Measurements from ENCODE around the gene LIMK2.

The LIMK2 gene

DNA sequence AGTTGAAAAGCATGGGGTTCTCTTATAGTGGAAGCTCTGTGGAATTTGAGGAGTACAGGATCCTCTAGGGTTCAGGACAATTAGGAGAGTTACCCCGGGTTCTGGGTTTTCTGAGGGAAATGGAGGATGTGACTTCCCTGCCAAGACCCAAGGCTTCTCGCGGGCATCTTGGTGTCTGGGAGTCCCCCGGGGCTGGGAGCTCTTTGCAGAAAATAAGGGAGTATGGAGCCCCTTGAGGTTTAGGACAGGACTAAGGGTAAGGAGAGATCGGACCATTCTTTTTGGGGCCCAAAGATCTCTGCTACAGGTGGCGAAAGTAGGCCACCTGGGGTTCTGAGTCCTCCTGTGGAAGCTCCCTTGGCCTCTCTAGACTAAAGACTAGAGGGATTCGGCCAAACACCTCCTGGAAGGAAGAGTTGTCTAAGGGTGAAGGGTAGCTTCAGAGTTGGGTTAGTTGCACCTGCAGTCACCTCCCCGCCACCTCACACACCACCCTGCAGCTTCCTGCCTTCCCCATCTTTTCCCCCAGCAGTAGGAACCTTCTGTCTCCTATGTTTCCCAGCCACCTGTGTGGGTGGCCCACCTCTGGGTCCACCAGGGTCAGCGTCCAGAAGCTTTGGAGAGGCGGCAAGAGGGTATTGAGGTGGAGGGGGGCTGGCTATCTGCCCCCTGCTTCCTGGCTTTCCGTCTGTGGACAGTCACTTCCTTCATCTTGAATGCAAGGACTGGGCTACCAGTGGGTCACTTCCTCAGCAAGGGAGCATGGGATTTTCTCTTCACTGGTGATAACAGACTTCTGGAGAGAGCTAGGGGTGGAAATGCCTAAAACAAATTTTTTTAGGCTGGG is 908 bp downstream of the LIMK2 start:
- ChIA-PET CTCF (interaction anchor here (0.6 to 3.1 kb wide), 10 partner anchors 11 to 655 kb away, joined by 3 to 19 read pairs (median 6); partner anchors contain the start of genes PIK3IP1 and RNF185), POLR2A (interaction anchor here (1.2 to 1.8 kb wide), 5 partner anchors 12 to 78 kb away, joined by 3 to 7 read pairs (median 6); no protein-coding TSS in a partner anchor)
- TF ChIP-seq LEF1 (IDR thresholded peaks at IDR 0.05; ENCODE audit: borderline replicate concordance) (no peak), BHLHE40 (IDR thresholded peaks at IDR 0.05; ENCODE audit: borderline replicate concordance) (no peak), L3MBTL2 (conservative IDR thresholded peaks at IDR 0.05) (no peak), TARDBP (IDR thresholded peaks at IDR 0.05) (no peak), FOXA1 (IDR thresholded peaks at IDR 0.05) (no peak), SUZ12 (IDR thresholded peaks at IDR 0.05) (no peak), ELF4 (IDR thresholded peaks at IDR 0.05) (no peak), ZNF384 (IDR thresholded peaks at IDR 0.05) (no peak)
- TF ChIP-seq, protein P1, sequence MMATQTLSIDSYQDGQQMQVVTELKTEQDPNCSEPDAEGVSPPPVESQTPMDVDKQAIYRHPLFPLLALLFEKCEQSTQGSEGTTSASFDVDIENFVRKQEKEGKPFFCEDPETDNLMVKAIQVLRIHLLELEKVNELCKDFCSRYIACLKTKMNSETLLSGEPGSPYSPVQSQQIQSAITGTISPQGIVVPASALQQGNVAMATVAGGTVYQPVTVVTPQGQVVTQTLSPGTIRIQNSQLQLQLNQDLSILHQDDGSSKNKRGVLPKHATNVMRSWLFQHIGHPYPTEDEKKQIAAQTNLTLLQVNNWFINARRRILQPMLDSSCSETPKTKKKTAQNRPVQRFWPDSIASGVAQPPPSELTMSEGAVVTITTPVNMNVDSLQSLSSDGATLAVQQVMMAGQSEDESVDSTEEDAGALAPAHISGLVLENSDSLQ (IDR thresholded peaks at IDR 0.05) = no peak
- no peak for DNase-seq (ENCODE audit: extremely low spot score)

DNA sequence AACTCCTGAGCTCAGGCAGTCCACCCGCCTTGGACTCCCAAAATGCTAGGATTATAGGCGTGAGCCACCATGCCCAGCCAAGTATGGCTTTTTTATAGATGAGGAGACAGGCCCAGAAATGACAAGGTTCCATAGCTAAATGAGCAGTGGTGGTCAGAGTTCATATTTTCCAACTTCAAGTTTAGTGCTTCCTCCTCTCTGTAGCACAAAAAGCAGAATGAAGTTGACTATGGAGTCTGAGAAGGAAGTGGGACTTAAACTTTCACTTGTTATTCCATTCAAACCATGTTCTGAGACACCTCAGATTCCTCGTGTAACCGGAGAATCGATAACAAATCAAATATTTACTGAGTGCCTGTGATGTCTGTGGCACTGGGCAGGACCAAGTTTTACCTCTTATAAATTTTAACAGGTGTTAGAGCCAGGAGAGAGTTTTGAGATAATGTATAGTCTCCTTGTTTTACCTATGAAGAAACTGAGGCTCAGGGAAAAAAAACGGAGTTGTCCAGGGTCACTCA is 3.0 kb downstream of the LIMK2 start:
- ChIA-PET CTCF (interaction anchor here (0.6 kb wide), 1 partner anchor 58 kb away, joined by 3 read pairs; no protein-coding TSS in a partner anchor), POLR2A (no interaction called here)
- DNase-seq (ENCODE audit: extremely low spot score) = no peak
- TF ChIP-seq FOXK2 (IDR thresholded peaks at IDR 0.05) = no peak
- no peak for TF ChIP-seq FOXM1 (IDR thresholded peaks at IDR 0.05; ENCODE audit: borderline replicate concordance)
- TF ChIP-seq SUZ12 (IDR thresholded peaks at IDR 0.05) = no peak
- TF ChIP-seq FOXA1 (IDR thresholded peaks at IDR 0.05) = no peak
- TF ChIP-seq SP1 (IDR thresholded peaks at IDR 0.05) = no peak
- TF ChIP-seq ZNF384 (IDR thresholded peaks at IDR 0.05) = no peak
- no peak for TF ChIP-seq TARDBP (IDR thresholded peaks at IDR 0.05)
- no peak for TF ChIP-seq ELF4 (IDR thresholded peaks at IDR 0.05)
- no peak for TF ChIP-seq L3MBTL2 (conservative IDR thresholded peaks at IDR 0.05)
- TF ChIP-seq NFRKB (IDR thresholded peaks at IDR 0.05) = no peak
- no peak for TF ChIP-seq LEF1 (IDR thresholded peaks at IDR 0.05; ENCODE audit: borderline replicate concordance)
- no peak for TF ChIP-seq ARNT (IDR thresholded peaks at IDR 0.05)
- no peak for TF ChIP-seq HDGF (IDR thresholded peaks at IDR 0.05; ENCODE audit: borderline replicate concordance)
- no peak for TF ChIP-seq CTBP1 (IDR thresholded peaks at IDR 0.05; ENCODE audit: borderline replicate concordance)
- no peak for TF ChIP-seq BHLHE40 (IDR thresholded peaks at IDR 0.05; ENCODE audit: borderline replicate concordance)
- TF ChIP-seq, protein P1 (IDR thresholded peaks at IDR 0.05) = no peak

DNA sequence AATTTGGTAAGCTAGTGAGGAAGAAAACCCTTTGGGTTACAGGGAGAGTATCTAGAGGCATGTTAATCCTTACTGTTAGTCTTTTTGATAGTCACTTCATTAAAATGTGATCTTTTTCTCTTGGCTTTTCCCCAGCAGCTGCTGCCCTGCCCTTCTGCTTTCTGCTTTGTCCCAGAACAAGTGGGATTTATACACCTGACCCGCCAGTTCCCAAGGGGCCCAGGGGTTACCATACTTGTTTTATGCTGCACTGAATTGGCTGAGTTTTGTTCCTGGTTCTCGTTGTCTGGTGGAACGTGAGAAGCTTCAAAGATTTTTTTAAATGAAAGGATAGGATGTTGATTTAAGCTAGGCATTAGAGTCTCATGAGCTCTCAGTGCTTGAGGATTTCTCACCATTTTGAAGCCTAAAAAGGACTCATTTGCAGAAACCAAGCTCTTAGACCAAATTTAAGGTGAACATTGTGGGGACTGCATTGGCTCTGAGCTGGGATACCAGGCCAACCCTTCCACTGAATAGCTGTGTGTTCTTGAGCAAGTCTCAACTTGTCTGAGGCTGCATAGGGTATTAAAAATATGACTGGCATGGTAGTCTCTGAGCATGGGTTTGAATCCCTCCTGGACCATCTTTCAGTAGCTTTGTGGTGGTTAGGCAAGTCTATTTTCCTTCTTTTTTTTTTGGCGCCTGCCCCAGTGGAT is 6.6 kb downstream of the LIMK2 start:
- no peak for TF ChIP-seq ARNT (IDR thresholded peaks at IDR 0.05)
- no peak for TF ChIP-seq TARDBP (IDR thresholded peaks at IDR 0.05)
- TF ChIP-seq ELF4 (IDR thresholded peaks at IDR 0.05) = no peak
- no peak for TF ChIP-seq LEF1 (IDR thresholded peaks at IDR 0.05; ENCODE audit: borderline replicate concordance)
- TF ChIP-seq HDGF (IDR thresholded peaks at IDR 0.05; ENCODE audit: borderline replicate concordance) = no peak
- no peak for TF ChIP-seq SP1 (IDR thresholded peaks at IDR 0.05)
- TF ChIP-seq FOXM1 (IDR thresholded peaks at IDR 0.05; ENCODE audit: borderline replicate concordance) = no peak
- ChIA-PET POLR2A (no interaction called here), CTCF (interaction anchor here (1.2 to 1.4 kb wide), 3 partner anchors 9 to 54 kb away, joined by 3 to 5 read pairs (median 3); no protein-coding TSS in a partner anchor)
- no peak for DNase-seq (ENCODE audit: extremely low spot score)

DNA sequence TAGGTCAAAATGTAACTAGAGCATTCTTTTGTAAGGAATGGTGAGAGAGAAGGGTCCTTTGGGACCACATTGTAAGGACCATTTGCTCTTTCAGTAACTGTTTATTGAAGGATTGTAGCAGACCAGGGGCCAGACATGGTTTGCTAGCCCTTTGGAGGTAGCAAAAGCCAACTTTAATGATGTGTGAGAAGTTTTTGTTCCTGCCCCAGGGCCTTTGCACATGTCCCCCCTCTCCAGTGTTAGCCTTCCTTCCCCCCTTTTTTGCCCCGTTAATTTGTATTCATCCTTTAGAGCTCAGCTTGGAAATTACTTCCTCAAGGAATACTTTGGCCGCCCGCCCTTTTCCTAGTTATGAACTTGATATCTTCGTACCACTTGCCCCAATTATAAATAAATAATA is 9.0 kb downstream of the LIMK2 start:
- POLR2A ChIA-PET = no interaction called here
- CTCF ChIA-PET = no interaction called here

DNA sequence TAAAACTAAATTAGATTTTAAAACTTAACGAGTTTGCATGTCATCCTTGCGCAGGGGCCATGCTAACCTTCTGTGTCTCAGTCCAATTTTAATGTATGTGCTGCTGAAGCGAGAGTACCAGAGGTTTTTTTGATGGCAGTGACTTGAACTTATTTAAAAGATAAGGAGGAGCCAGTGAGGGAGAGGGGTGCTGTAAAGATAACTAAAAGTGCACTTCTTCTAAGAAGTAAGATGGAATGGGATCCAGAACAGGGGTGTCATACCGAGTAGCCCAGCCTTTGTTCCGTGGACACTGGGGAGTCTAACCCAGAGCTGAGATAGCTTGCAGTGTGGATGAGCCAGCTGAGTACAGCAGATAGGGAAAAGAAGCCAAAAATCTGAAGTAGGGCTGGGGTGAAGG is 10.6 kb downstream of the LIMK2 start:
- ChIA-PET CTCF (no interaction called here), POLR2A (no interaction called here)
- TF ChIP-seq BHLHE40 (IDR thresholded peaks at IDR 0.05; ENCODE audit: borderline replicate concordance) (no peak), NFRKB (IDR thresholded peaks at IDR 0.05) (no peak), CTBP1 (IDR thresholded peaks at IDR 0.05; ENCODE audit: borderline replicate concordance) (no peak), TARDBP (IDR thresholded peaks at IDR 0.05) (no peak), FOXK2 (IDR thresholded peaks at IDR 0.05) (no peak), FOXM1 (IDR thresholded peaks at IDR 0.05; ENCODE audit: borderline replicate concordance) (no peak), HDGF (IDR thresholded peaks at IDR 0.05; ENCODE audit: borderline replicate concordance) (no peak), FOXA1 (IDR thresholded peaks at IDR 0.05) (no peak), L3MBTL2 (conservative IDR thresholded peaks at IDR 0.05) (no peak)
- TF ChIP-seq, protein P1 (IDR thresholded peaks at IDR 0.05) = no peak
- no peak for DNase-seq (ENCODE audit: extremely low spot score)

More for the DNA sequence above, 9.0 kb downstream of the LIMK2 start:
- no peak for DNase-seq (ENCODE audit: extremely low spot score)
- TF ChIP-seq HDGF (IDR thresholded peaks at IDR 0.05; ENCODE audit: borderline replicate concordance) = no peak
- no peak for TF ChIP-seq L3MBTL2 (conservative IDR thresholded peaks at IDR 0.05)
- TF ChIP-seq, protein P1 (IDR thresholded peaks at IDR 0.05) = no peak
- no peak for TF ChIP-seq FOXA1 (IDR thresholded peaks at IDR 0.05)
- no peak for TF ChIP-seq SP1 (IDR thresholded peaks at IDR 0.05)
- TF ChIP-seq FOXM1 (IDR thresholded peaks at IDR 0.05; ENCODE audit: borderline replicate concordance) = no peak
- no peak for TF ChIP-seq ARNT (IDR thresholded peaks at IDR 0.05)
- no peak for TF ChIP-seq TARDBP (IDR thresholded peaks at IDR 0.05)
- TF ChIP-seq ZNF384 (IDR thresholded peaks at IDR 0.05) = no peak
- TF ChIP-seq BHLHE40 (IDR thresholded peaks at IDR 0.05; ENCODE audit: borderline replicate concordance) = no peak
- TF ChIP-seq FOXK2 (IDR thresholded peaks at IDR 0.05) = no peak
- no peak for TF ChIP-seq ELF4 (IDR thresholded peaks at IDR 0.05)
- TF ChIP-seq LEF1 (IDR thresholded peaks at IDR 0.05; ENCODE audit: borderline replicate concordance) = no peak
- TF ChIP-seq NFRKB (IDR thresholded peaks at IDR 0.05) = no peak
